Mammary epithelial cell (primary cell): ENCODE measurements around the gene ABCD3.

Experiments used
- CTCF ChIP-seq, 2 donors: IDR thresholded peaks in 1 of 2; conservative IDR thresholded peaks in 1 of 2; 2 replicates each; pipeline ENCODE4 v1.5.1; 2011 to 2012; ENCODE audit warnings: inconsistent platforms in 2 of 2, low read length in 2 of 2, mild to moderate bottlenecking in 2 of 2, control low read depth in 1 of 2, low read depth in 1 of 2; ENCODE audit not compliant: insufficient read depth in 1 of 2; ENCODE audit errors: extremely low read depth in 1 of 2
- EZH2 ChIP-seq: IDR thresholded peaks from 2 replicates; pipeline ENCODE4 v1.6.1; 2012; ENCODE audit warnings: low read length, inconsistent platforms, borderline replicate concordance

- TF ChIP-seq EZH2 (no peak), CTCF (conservative IDR thresholded peaks at IDR 0.05 in 1 of 2, IDR thresholded peaks at IDR 0.05 in 1 of 2; ENCODE audit: extremely low read depth in 1 of 2, insufficient read depth in 1 of 2, low read depth in 1 of 2, low read length in 2 of 2) (no peak)
Observed at GRCh38 chr1:94515296-94515947, 97.2 kb downstream of the ABCD3 start.
